ENCODE measurements around the gene DPP6.

DPP6 gene

GRCh38 chr7:154844499-154844898, 792.3 kb downstream of the DPP6 start:
- no peak for DNase-seq

GRCh38 chr7:154844955-154845354, 792.8 kb downstream of the DPP6 start:
- no peak for DNase-seq

- DNase-seq = no peak
Measured at GRCh38 chr7:154848464-154848863, 796.3 kb downstream of the DPP6 start.

GRCh38 chr7:154852205-154852604, 800.0 kb downstream of the DPP6 start:
- no peak for DNase-seq

- DNase-seq = no peak
Measured at GRCh38 chr7:154853063-154853726, 801.0 kb downstream of the DPP6 start.

GRCh38 chr7:154853727-154854095, 801.5 kb downstream of the DPP6 start:
- no peak for DNase-seq

GRCh38 chr7:154854836-154855235, 802.6 kb downstream of the DPP6 start:
- DNase-seq = no peak

GRCh38 chr7:154855366-154855765, 803.2 kb downstream of the DPP6 start:
- DNase-seq = no peak

- DNase-seq = no peak
Measured at GRCh38 chr7:154856733-154857132, 804.5 kb downstream of the DPP6 start.

GRCh38 chr7:154857240-154857639, 805.0 kb downstream of the DPP6 start:
- no peak for DNase-seq

- no peak for DNase-seq
Measured at GRCh38 chr7:154857728-154858681, 805.8 kb downstream of the DPP6 start.

- no peak for DNase-seq
Measured at GRCh38 chr7:154858836-154859537, 806.8 kb downstream of the DPP6 start.

- DNase-seq = no peak
Measured at GRCh38 chr7:154859747-154860620, 807.8 kb downstream of the DPP6 start.

GRCh38 chr7:154860621-154861375, 808.6 kb downstream of the DPP6 start:
- DNase-seq = no peak

GRCh38 chr7:154861589-154861988, 809.4 kb downstream of the DPP6 start:
- DNase-seq = no peak

GRCh38 chr7:154862153-154862791, 810.1 kb downstream of the DPP6 start:
- DNase-seq = no peak

- DNase-seq = no peak
Measured at GRCh38 chr7:154863766-154864522, 811.7 kb downstream of the DPP6 start.

GRCh38 chr7:154864523-154864891, 812.3 kb downstream of the DPP6 start:
- DNase-seq = no peak

- DNase-seq = no peak
Measured at GRCh38 chr7:154865984-154866685, 813.9 kb downstream of the DPP6 start.

GRCh38 chr7:154867068-154867467, 814.9 kb downstream of the DPP6 start:
- DNase-seq = no peak

Data from GOT3 (cell line).